IPS-NIHi11 (cell line): ENCODE data around the gene B3GALT5.

Source experiments
- DNase-seq: peaks from one replicate; pipeline ENCODE4 v3.0.0; 2012; ENCODE audit warnings: mixed read lengths, low spot score

The B3GALT5 gene

DNA sequence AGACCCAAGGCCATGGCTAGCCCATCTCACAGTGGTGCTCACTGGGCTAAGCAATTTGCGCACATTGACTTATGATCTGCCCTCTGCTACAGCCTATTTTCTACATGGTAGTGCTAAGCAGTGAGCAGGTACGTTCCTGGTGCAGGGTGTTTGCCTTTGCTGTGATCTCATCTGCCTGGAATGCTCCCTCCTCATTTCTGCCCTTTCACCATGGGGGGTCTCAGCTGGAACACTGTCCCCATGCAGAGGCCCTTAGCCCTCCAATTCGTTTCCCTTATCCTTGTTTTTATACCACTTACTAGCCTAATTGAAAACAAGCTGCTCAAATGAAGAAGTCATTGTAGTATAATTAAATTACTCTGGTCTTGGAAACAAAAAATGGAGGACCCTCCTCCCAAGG lies 2.0 kb upstream of the B3GALT5 start:
- DNase-seq: peak; percentile 72

DNA sequence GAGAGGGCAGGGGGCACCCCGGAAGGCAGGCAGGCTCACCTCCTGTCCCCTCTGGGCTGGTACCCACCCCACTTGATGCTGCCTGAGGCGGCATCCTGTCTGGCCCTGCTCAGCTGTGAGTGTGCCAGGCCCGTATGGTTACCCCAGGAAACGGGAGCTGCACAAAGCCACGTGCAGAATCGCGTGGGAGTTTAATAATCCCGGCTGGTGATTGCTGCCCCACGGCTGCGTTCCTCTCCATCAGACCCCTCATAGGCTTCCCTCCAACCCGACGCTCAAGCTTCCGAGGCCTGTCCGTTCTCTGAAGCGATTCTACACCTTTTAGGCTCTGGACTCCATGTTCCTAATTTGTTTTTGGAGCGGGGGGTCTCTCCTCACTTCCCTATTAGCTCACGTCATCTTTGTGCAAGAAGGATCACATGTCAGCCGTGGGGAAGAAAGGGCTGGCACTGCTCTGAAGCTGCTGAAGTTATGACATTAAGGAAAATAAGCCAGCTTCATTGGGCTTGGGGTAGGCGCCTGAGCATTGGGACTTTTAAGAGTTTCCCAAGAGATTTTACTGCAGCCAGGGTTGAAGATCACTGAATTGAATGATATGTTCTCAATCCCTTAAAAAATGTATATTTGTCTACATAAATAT lies 1.1 kb upstream of the B3GALT5 start:
- DNase-seq: no peak

DNA sequence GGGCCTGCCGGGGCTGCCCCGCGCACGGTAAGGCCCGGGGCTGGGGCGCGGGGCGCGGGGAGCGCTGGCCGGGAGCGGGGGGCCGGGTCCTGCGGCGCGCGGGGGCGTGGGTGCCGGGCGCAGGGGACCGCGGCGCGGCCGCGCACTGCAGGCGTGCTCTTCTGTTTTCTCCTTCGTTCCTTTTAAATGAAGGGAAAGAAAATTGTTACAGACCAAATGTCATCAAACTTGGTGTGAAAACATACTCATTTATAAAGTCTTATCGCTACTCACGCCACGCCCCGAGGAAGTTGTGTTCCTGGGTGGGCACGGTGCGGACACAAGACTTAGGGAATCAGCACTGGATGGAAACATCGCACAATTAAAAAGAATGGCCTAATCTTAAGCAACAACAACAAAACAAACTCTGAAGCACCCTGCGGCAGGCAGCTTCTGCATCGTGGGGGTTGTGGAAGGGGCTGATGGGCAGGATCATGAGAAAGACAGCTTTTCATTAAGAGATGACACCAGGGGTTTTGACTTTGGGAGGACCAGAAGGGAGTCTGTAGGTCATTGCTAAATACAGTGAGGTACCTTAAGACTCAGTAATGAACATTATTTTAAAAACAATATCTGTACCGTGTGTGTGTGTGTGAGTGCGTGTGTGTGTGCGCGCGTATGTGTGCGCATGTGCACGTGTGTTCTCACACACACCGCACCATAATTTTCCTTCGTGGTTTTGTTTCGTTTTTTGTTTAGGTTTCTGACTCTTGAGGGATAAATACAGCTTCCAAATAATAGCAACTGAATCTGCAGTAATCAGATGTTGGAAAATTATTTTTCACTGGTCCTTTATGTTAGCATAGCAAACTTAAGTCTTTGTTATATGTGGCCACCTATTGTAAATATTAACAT lies 548 bp downstream of the B3GALT5 start:
- DNase-seq: no peak

DNA sequence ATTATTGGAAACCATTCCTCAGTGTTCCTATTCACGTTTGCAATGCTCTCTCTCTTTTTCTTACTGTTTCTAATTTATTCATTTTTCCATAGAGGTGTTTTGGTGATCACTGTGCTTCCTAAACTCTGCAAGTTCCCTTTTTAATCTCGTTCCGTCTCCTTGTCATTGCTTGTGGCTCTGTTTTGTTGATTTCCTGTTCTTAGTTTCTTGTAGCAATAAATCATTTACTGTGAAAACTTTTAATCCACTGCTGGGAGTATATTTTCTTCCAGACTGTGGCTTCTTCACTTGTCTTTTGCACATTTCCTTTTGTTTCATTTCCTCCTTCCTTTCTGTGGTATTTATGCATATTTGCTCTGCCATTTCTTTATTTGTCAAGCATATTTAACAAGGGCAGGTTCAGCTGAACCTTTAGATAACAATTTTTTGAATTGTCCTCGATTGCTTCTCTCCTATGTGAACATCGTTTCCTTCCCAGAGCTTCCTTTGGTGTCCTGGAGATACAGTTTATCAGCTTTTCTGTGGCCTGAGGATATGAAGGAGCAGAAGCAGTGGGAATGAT lies 3.6 kb downstream of the B3GALT5 start:
- no peak for DNase-seq

DNA sequence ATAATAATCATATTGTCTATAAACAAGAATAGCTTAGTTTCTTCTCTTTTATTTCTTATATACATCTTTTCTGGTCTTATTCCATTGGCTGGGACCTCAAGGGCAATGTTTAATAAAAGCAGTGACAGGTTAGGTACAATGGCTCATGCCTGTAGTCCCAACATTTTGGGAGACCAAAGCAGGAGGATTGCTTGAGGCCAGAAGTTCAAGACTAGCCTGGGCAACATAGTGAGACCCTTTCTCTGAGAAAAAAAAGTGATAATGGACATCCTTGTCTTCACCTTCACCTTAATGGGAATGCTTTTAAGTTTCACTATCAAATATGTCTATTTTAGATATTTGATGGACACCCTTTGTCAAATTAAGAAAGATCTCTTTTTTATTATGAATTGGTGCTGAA lies 8.1 kb downstream of the B3GALT5 start:
- no peak for DNase-seq

DNA sequence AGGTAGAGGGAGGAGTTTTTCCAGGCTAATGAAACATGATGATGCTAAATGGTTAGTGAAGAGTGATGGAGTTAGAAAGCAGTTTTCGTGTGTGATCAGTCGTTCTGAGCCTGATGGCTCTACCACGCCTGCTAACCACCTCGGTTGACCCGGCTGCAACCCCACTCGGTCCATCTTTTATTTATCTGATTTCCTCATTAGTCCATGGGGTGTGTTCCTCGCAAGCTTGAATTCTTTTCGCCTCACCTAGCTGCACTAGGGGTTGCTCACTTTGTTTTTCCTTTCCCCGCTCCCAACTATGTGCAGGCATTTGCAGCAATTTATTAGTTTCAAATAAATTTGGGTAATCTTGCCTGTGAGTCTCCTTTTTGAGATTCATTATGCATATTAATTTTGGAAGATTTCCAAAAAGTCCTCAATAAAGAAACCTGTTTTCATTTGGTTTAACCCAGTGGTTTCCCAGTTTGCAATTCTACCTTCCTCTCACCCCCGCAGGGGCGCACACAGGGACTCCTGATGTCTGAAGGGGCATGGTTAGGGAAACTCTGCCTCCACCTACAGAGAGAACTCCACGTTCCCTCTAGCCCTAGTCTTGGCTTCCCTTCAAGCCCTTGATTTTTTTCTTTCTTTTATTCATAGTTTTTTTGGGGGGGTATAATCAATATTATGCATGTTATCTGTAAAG lies 12.6 kb downstream of the B3GALT5 start:
- DNase-seq: no peak

DNA sequence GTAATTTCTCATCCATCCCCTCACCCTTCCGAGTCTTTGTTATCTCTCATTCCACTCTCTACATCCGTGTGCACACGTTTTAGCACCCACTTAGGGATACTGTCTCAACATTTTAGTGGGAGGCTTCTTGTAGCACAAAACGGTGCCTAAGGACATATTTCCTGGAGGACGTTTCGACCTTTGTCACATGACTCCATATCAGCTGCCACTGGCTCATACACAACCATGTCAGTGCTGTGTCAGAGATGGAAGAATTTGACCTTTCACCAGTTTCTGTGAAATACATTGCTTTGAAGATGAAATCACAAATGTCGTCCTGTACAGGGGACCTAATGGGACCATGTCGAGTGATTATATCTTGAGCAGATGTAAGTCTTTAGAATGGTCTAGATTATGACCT lies 15.6 kb downstream of the B3GALT5 start:
- no peak for DNase-seq

DNA sequence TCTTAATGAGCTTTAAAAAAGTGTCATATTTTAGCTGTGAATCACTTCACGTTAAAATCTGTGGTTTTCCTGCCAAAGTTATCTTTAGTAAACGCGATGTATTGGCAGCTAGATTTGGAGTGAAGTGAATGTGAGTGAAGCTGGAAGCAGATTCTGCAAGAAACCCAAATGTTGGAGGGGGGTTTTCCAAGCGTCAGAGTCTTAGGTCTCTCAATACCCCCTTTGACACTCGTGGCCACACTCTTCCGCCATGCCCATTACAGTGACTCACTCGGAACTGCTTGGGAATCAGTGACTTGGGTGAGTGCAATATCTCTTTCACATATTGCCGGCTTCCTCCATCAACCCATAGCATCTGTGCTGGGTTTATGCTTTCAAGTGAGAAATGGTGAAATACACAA lies 17.5 kb downstream of the B3GALT5 start:
- DNase-seq: no peak

DNA sequence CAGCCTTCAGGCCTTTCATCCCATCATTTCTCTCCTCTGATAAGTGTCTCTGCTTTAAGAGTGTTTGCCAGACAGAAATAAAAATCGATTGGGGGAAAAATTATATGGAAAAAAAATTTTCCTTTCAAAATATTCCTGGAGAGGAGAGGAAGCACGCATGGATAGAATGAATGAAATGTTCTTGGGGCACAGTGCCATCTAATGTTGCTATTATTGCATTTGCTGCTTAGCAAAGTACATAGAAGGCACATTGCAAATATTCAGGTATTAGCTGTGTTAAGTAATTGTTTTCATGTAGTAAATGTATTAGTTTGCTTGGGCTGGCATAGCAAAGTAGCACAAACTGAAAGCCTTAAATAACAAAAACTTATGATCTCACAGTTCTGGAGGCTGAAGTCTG lies 18.1 kb downstream of the B3GALT5 start:
- DNase-seq: no peak

DNA sequence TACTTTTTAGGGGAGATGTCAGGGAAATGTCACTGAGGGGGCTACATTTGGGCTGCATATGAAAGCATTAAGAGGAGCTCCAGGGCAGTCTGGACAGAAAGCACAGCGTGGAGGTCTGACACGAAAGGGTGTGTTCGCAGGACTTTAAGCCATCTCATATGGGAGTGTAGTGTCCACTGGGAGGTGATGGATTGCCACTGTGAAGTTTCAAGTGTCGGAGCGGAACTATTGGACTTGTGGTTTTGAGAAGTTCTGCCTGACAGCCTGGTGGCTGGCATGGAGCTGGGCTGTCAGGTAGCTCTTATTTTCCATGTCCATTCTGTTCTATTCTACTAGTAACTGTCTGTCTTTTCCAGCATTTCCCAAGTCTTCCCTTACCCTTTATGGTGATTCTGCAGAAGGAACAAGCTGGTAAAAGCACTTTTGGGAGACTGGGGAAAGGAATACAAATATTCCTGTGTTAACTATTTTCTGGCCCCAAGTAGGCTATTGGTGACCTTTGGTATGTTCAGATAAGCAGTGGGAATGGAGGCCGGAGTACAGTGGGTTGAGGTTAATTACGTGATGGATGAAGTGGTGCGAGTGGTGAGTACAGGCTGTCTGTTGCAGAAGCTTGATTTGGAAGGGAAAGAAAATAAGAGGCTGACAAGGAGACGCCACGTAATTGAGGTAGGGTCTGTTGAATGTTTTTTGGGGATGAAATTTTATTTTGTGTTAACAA lies 19.3 kb downstream of the B3GALT5 start:
- DNase-seq: no peak

DNA sequence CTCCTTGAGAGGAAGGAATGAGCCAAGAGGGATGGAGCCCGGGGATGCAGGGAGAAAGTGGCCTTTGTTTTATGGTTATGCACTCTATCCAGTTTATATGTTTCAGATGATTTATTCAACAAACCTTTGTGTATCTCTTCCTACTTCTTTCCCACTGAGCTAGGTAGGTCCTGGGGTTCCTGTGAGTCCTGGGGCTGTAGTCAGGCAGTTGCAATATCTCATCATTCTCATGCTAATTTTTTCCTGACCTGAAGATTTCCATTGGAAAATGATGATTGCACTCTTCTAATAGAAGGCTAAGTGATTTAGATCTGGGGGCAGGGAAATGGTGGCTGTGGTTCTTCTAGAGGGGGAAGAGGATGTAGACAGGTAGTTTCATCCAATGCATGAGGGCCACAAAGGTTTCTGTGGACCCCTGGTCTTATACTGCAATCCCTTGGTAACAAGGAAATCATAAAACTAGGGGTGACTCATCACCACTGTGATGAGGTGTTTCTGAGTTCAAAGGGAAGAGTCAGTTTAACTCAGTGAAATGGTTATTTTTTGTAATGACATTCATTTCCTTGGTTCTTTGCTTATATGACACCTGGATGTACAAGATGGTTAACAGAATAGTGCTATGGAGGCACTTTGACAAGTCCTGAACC lies 20.2 kb downstream of the B3GALT5 start:
- no peak for DNase-seq

DNA sequence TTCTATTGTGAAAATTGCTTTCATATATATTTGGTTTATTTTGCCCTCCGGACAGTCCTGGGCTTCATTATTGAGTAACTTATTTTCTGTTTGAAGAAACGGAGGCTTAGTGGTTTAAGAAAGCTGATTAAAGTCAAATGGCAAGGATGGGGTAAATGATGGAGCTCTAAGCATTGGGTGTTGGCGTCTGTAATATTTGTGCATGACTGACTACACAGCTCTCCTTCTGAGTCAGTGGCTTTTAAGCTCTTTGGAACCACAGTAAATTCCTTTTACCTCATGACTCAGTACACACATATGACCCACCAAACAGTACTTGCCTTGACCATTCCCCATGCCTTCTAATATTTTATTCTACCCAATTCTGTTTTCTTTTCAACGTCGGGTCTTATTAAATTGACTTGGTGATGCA lies 21.0 kb downstream of the B3GALT5 start:
- no peak for DNase-seq

DNA sequence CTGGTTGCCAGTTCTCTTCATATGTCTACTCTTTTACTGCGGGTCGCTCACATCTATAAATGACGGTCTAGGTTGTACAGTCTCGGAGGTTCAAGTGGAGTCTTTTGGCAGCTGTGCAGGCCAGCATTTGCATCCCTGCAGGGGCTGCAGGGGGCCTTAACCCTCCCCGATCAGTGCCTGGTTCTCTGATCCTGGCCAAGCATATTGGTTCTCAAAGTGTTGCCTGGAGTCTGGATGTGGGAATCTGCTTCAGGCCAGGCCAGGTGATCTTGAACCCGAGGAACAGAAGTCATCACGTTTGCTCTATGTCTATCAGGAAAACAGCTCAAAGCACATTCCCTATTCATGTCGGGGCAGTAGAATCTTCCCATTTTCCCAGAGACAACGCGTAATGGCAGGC lies 21.8 kb downstream of the B3GALT5 start:
- DNase-seq: no peak

DNA sequence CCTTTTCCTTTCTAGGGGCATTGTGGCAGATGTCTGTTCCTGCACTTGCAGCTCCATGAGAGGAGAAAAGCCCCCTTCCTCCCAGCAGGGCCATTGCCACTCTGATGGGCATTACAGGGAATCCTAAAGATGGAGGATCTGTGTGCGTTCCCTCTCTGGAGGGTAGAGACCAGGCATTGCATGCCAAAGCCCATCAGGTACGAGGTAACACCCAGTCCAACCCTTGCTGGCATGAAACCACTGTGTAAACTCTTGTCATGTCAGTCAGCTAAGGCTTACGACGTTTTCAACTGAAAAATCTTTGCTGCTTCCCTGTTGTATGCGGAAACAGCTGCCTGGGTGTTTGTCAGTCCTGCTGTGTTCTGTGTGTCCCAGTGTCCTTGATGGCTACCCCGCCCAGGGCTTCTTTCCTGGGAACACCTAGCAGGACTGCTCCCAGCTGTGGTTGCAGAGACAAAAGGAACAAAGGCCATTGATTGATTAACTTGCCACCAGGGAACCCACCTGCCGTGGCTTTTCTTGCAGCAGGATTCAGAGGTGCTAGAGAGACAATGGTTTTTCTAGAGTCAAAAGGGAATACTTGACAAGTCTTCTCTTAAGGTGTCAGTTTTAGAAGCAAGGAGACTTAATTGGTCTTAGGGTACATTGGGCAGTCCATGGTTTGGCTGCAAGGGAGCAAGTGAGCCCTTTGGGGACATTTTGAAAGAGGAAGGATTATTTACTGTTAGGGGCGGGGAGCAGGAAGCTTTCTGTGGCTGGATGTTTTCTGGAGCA lies 24.6 kb downstream of the B3GALT5 start:
- no peak for DNase-seq

DNA sequence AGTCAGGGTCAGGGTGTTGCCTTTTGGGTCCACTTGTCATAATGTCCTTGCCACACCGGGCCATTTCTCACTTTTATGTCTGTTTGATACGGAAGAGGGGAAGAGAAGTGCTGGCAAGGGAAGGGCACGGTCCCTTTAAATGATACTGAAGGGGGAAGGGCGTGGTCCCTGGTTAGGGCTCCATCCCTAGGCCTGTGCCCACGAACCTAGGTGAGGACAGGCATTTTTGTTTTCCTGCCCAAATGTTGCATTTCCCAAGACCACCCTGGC lies 25.2 kb downstream of the B3GALT5 start:
- DNase-seq: no peak

DNA sequence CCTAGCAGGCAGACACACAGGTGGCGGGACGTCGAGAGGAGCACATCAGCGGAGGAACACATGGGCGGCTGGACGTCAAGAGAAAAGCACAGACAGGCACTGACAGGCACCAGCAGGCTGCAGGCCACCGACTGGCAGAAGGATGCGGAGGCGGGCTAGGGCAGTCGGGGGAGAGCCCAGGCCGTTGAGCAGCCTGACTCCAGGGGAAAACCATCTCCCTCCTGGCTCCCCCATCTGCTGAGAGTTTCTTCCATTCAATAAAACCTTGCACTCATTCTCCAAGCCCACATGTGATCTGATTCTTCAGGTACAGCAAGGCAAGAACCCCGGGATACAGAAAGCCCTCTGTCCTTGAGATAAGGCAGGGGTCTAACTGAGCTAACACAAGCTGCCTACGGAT lies 25.5 kb downstream of the B3GALT5 start:
- DNase-seq: no peak

DNA sequence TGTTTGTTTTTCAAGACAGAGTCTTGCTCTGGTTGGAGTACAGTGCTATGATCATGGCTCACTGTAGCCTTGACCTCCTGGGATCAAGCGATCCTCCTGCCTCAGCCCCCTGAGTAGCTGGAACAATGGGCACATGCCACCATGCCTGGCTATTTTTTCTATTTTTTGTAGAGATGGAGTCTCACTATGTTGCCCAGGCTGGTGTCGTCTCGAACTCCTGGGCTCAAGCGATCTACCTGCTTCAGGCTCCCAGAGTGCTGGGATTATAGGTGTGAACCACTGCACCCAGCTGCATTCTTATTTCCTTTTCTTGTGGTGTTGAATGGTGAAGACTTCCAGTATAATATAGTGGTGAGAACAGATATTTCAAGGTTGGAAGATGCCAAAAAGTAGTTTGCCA lies 28.0 kb downstream of the B3GALT5 start:
- DNase-seq: no peak

DNA sequence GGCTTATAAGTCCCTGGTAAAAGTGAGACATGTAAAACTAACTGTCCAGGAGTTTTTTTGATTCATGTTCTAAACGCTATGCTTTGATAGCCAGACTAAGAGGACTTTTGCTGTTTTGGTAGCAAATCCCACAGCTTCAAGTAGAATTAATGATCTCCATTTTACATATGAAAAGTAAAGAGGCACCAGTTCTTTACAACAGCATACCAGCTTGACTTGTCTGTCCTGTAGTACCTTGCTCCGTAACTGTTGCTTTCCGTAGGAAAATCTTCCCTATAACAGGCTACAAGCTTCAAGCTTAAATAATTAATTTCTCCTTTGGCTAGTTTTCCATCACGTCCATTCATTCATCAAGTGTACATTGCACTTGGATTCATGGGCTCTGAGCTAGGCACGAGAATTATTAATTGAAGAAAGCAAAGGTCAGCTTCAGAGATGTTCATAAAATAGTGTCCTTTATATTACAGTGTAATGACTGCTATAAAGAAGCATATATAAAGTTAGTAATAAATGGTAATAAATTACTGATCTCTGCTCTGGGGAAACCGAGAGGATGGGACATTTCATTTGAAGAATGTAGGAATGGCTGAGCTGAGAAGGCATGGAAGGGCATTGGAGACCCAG lies 29.2 kb downstream of the B3GALT5 start:
- peak; percentile 46 for DNase-seq

DNA sequence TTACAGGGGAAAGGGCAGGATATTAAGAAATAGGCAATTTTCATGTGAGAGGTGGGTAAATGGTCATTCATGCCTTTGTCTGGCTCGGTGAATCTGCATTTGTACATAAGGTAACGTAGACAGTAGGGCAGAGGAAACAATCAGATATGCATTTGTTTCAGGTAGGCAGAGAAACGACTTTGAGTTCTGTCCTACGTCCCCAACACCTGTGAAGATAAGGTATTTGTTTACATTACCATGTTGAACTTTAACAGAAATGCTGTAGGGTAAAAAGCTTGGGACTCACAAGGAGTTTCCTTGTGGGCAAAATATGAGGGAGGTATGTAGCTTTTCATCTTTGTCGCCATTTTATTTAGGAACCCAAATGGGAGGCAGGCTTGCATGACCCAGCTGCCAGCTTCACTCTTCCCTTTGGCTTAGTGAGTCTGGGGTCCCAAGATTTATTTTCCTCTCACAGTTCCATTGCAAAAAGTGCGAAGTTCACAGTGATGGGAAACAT lies 31.4 kb downstream of the B3GALT5 start:
- no peak for DNase-seq

DNA sequence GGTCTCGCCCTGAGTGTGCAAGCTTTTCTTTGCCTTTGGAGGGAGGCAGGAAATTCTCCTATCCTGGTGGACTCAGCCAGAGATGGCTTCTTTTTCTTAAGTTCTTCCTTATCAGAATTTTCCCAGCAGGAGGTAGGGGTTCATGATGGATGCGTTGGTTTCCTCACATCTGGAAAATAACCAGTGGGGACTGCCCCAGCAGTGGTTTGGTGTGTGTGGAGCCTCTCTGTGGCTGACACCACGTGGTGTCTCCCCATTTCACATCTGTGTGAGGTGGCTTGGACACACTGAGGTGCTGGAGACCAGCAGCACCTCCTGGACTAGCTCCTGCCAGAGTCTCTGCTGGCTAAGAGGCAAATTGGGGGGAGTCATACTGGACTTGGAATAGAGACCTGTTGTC lies 32.6 kb downstream of the B3GALT5 start:
- DNase-seq: no peak
